ENCODE results near the gene NMB. TPM values are rescaled to one million over a fixed set of nuclear protein-coding genes. Genes with fewer than 3 reads are reported as not detected.

Gene NMB
- total and polyA plus RNA-seq, 2 of the 13 experiments (the other 11 are each of a cell fraction or from before 2014, with no cell fraction given) = 10.4 to 25.4 TPM

- TF ChIP-seq ZNF687 (CRISPR knock-in tag; IDR thresholded peaks at IDR 0.05) (no peak), ZNF570 (CRISPR knock-in tag; IDR thresholded peaks at IDR 0.05; ENCODE audit: borderline replicate concordance) (no peak), JUNB (CRISPR knock-in tag; IDR thresholded peaks at IDR 0.05; ENCODE audit: borderline replicate concordance) (no peak), ZBTB25 (CRISPR knock-in tag; IDR thresholded peaks at IDR 0.05) (no peak), HMG20B (CRISPR knock-in tag; conservative IDR thresholded peaks at IDR 0.05) (no peak)
- TF ChIP-seq, protein P1, sequence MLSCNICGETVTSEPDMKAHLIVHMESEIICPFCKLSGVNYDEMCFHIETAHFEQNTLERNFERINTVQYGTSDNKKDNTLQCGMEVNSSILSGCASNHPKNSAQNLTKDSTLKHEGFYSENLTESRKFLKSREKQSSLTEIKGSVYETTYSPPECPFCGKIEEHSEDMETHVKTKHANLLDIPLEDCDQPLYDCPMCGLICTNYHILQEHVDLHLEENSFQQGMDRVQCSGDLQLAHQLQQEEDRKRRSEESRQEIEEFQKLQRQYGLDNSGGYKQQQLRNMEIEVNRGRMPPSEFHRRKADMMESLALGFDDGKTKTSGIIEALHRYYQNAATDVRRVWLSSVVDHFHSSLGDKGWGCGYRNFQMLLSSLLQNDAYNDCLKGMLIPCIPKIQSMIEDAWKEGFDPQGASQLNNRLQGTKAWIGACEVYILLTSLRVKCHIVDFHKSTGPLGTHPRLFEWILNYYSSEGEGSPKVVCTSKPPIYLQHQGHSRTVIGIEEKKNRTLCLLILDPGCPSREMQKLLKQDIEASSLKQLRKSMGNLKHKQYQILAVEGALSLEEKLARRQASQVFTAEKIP (CRISPR knock-in tag; IDR thresholded peaks at IDR 0.05; ENCODE audit: borderline replicate concordance) = no peak
- TF ChIP-seq, protein P2, sequence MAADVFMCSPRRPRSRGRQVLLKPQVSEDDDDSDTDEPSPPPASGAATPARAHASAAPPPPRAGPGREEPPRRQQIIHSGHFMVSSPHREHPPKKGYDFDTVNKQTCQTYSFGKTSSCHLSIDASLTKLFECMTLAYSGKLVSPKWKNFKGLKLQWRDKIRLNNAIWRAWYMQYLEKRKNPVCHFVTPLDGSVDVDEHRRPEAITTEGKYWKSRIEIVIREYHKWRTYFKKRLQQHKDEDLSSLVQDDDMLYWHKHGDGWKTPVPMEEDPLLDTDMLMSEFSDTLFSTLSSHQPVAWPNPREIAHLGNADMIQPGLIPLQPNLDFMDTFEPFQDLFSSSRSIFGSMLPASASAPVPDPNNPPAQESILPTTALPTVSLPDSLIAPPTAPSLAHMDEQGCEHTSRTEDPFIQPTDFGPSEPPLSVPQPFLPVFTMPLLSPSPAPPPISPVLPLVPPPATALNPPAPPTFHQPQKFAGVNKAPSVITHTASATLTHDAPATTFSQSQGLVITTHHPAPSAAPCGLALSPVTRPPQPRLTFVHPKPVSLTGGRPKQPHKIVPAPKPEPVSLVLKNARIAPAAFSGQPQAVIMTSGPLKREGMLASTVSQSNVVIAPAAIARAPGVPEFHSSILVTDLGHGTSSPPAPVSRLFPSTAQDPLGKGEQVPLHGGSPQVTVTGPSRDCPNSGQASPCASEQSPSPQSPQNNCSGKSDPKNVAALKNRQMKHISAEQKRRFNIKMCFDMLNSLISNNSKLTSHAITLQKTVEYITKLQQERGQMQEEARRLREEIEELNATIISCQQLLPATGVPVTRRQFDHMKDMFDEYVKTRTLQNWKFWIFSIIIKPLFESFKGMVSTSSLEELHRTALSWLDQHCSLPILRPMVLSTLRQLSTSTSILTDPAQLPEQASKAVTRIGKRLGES (CRISPR knock-in tag; IDR thresholded peaks at IDR 0.05; ENCODE audit: borderline replicate concordance) = no peak
Observed at GRCh38 chr15:84671211-84671610, 13.2 kb upstream of the NMB start (continued).
